22Rv1 (cell line): ENCODE data around the gene PARVB.

Experiments used
- CTCF ChIP-seq: fragments of 450-650 bp; IDR thresholded peaks from 2 replicates; pipeline ENCODE4 v1.5.1; 2017; ENCODE audit warnings: mild to moderate bottlenecking
- ZFX ChIP-seq: fragments of 450-650 bp; IDR thresholded peaks from 2 replicates; pipeline ENCODE4 v1.6.1; 2017; ENCODE audit warnings: antibody characterized with exemption, borderline replicate concordance

GRCh38 chr22:44179989-44180705 is 156.0 kb downstream of the PARVB start:
- TF ChIP-seq CTCF: no peak
- no peak for TF ChIP-seq ZFX
